ENCODE measurements around the gene NTPCR.
A peak's percentile ranks its signal among the peaks of the same experiment; 100 is the strongest.
"Not testable (repeated sequence)": the region's sequence is repeated elsewhere in the genome, so short reads cannot be mapped to it uniquely, and the experiment has no call there.

The NTPCR gene

DNA sequence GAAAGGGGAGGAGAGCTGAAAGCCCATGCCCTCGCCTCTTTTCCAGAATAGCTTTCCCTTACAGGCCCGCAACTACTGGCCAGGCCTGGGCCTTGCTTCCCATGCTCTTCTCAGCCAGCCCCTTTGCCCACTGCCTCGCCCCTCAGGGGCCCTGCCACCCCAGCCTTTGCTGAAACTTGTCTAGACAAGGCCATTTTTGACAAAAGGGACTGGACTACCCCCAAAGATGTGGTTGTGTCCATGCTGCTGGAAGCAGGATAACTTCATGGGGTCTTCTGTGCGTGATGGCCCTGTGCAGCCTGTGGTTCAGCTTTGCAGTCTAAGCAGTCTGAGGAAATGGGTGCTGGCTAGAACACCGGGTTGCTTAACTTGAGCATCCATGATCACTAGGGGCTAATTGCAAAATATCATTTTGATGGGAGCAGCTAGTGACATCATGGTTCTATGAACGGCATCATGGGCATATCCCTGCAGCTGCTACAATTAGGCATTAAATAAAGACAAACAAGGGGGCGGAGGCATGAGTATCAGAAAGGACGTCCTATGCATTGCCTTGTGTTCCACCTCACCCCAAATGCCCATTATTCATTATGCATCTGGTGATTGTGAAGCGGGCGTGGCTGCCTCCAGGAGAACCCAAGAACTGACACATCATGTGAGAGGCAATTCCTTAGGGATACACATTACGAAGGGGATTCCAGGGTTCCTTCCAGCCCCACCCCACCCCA lies 36.8 kb downstream of the NTPCR start:
- no peak for DNase-seq

GRCh38 chr1:232987774-232988140 lies 37.3 kb downstream of the NTPCR start:
- no peak for DNase-seq

DNA sequence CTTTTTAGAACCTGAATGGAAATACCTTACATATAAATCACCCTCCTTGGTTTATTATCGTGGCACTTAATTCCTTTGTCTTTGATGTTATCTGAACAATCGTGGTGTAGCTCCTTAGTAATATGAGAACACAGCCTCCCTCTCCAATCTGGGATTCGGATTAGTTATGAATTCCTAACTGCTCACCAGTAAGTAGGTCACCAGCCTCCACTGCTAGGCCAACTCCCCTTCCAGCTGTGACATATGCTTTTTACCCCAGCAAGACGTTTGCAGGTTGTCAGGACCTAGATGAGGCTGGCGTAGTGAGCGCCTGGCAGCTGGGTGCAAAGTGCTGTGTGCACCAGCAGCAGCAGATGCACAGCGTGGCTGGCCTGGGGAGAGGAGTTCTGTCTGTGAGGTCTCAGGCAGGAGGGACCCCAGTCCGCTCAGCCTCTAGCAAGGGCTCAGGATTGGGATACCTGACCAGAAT lies 38.2 kb downstream of the NTPCR start:
- peak; percentile 55 for DNase-seq

DNA sequence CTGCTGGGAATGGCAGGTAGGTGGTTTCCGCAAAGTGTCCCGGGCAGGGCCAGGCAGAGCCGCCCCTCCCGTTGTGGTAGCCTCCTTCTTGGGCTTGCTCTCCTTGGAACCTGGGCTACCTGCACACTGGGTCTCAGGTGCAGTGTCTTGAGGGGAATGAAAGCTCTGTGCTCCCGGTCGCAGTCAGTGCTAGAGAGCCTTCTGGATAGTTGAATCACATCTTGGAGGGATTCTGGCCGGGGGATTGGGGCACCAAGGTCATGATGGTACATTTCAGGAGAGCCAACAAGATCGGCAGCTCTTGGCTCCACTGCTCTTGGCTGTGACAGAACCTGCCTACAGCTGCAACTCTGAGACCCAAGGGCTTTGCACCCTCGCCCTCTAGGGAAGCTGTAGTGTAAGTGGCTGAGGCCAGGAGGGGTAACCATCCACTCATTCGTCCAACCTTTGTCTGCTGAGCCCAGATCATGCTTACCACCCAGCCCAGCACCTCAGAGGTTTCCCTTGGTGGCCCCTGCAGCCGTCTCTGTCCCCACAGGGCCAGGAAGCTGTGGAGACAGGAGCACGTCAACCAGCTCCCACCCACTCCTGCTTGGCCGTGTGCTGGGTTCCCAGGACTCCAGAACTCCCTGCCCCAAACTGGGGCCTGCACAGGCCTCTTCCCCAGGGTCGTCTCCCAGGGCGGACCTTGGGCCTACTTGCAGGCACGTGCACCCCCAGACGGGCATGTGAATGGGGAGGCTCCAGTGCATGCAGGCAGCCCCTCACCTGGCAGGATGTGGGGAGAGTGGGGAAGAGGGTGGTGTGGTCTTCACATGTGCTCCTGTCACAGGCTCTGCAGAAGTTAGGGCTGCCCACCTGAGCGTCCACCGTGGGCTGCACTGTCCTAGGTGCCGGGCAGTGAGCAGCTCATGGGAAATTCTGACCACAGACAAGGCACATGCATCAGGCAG lies 40.0 kb downstream of the NTPCR start:
- DNase-seq = no peak

GRCh38 chr1:232991238-232991637 lies 40.8 kb downstream of the NTPCR start:
- no peak for DNase-seq

DNA sequence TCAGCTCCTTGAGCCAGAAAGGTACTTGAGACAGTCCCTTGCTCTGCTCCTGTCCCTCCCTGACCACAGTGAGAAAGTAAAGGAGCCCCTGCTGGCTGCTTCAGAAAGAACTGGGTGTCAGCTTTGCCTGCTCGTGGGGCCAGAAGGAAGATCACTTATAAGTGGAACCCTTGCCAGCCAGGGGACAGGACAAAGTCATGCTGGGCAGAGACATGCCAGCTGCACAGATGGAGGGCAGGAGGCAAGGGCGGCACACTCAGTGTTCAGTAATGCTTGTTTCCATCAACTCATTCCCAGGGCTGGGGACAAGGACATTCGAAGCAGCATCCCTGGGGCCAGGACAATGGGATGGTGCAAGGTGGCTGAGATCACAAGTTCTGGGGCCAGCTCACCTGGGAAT lies 41.8 kb downstream of the NTPCR start:
- no peak for DNase-seq

- DNase-seq = no peak
These were observed 43.1 kb downstream of the NTPCR start for GRCh38 chr1:232993555-232993954.

GRCh38 chr1:232995189-232995588 lies 44.8 kb downstream of the NTPCR start:
- no peak for DNase-seq

GRCh38 chr1:232996143-232996542 lies 45.7 kb downstream of the NTPCR start:
- DNase-seq = no peak

DNA sequence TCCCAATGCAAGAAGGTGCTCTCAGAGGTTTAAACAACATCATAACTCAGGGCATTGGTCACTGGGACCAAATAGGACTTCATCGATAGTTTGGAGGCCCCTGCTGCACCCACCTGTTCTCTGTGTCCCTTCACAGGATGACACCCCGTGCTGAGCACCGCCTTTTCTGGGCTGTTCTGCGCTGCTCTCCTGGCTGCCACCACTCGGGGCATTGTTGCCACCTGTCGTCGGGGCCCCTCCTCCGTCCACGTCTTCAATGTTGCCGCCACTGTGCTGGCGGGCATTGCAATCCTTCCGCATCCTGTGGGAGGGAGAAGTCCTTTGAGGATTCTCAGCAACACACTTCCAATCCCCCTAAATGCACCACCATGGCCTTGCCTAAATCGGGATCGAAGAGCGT lies 47.7 kb downstream of the NTPCR start:
- DNase-seq = no peak

GRCh38 chr1:232998646-232999045 lies 48.2 kb downstream of the NTPCR start:
- no peak for DNase-seq

GRCh38 chr1:232999956-233000625 lies 49.7 kb downstream of the NTPCR start:
- DNase-seq = no peak

DNA sequence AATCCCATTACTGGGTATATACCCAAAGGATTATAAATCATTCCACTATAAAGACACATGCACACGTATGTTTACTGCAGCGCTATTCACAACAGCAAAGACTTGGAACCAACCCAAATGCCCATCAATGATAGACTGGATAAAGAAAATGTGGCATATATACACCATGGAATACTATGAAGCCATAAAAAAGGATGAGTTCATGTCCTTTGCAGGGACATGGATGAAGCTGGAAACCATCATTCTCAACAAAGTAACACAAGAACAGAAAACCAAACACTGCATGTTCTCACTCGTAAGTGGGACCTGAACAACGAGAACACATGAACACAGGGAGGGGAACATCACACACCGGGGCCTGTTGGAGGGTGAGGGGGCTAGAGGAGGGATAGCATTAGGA lies 53.2 kb downstream of the NTPCR start:
- not testable (repeated sequence) for DNase-seq

DNA sequence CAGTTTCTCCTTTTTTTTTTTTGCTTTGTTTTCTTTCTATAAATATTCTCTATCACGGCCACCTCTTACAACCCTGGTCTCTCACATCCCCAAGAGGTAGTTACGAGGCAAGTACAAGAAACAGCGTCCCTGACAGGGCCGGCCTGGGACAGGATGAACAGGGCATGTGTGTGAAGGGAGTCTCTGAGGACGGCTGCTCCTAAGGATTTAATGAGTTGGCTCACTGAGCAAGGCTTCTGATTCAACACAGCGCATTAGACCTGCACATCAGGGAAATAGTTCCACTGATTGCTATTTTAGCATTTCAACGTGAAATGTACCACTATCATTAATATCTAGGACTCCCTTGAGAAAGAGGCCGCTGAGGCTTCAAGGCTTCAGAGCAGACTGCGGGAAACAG lies 54.0 kb downstream of the NTPCR start:
- no peak for DNase-seq

- no peak for DNase-seq
These were observed 54.7 kb downstream of the NTPCR start for GRCh38 chr1:233005156-233005555.

GRCh38 chr1:233005703-233006102 lies 55.3 kb downstream of the NTPCR start:
- peak; percentile 37 for DNase-seq

- DNase-seq = no peak
These were observed 55.7 kb downstream of the NTPCR start for GRCh38 chr1:233006108-233006507.

GRCh38 chr1:233006541-233006973 lies 56.1 kb downstream of the NTPCR start:
- DNase-seq = no peak

DNA sequence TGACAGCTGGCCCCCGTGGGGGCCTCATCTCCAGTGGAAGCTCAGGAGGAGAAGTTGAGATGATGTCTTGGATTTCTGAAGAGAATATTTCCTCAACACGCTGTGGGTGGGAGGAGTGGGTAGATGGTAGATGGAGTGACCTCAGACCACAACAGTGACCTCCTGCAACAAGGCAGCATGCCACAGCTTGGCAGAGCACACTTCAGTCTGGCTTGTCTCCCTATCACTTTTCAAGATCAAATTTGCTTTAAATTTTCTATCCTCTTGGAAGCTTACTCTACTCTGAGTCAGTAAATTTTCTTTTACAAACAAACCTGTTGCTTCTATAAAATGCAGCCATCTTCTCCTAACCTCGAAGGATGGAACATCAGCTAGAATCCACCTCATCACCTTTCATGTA lies 59.7 kb downstream of the NTPCR start:
- no peak for DNase-seq

GRCh38 chr1:233012021-233012420 lies 61.6 kb downstream of the NTPCR start:
- DNase-seq = no peak

DNA sequence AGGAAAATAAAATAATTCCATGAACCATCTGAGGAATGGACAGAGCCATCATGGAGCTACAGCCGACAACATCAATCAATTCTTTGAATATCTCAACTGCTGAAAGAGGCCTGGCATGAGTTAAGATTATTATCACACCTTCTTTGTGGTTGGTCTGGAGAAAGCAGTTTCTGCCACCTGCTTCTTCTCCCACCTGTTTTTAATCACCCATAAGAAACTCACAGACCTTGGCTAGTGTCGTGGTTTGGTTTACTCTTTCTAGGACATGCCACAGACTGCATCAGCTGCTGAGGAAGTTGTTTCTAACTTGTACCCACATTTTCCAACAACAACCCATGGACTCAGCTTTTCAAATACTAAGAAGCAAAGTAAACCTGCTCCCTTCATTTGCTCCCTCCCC lies 65.6 kb downstream of the NTPCR start:
- DNase-seq = peak; percentile 18

- DNase-seq = no peak
These were observed 66.4 kb downstream of the NTPCR start for GRCh38 chr1:233016798-233017197.

GRCh38 chr1:233019083-233019482 lies 68.7 kb downstream of the NTPCR start:
- no peak for DNase-seq

Data from fibroblast of upper back skin (primary cell).